ENCODE results near the gene TMEM131L. TPM values are rescaled to one million over a fixed set of nuclear protein-coding genes. Genes with fewer than 3 reads are reported as not detected.
A peak's percentile ranks its signal among the peaks of the same experiment; 100 is the strongest.

The TMEM131L gene
- polyA plus RNA-seq, 3 donors: 11.2 to 58.3 (median 26.0) TPM

GRCh38 chr4:153628796-153629315 is 162.7 kb downstream of the TMEM131L start:
- DNase-seq: no peak
- Histone ChIP-seq H3K4me2 (replicated peaks; ENCODE audit: extremely low read depth, low read length, poor library complexity, severe bottlenecking) (no peak overlapping the region), H4K20me1 (ENCODE audit: insufficient read depth, low read length) (peaks cover 51% of the 10 kb centered on the region), H3K4me1 (ENCODE audit: control insufficient read depth in 1 of 2, insufficient read depth in 2 of 2, low read length in 2 of 2) (no peaks in the 10 kb centered on the region), H3K9me3 (replicated peaks in 1 of 2; ENCODE audit: control insufficient read depth in 1 of 2, insufficient read depth in 1 of 2, low read length in 2 of 2) (no peaks in the 10 kb centered on the region), H3K36me3 (replicated peaks in 1 of 2; ENCODE audit: control insufficient read depth in 1 of 2, insufficient read depth in 2 of 2, low read length in 2 of 2) (peaks cover 96 to 98% of the 10 kb centered on the region in 2 donors), H3K27ac (ENCODE audit: low read depth in 1 of 2, low read length in 2 of 2) (no peak overlapping the region), H3K4me3 (replicated peaks in 1 of 3; ENCODE audit: low read depth in 2 of 3, low read length in 3 of 3) (no peak overlapping the region), H3K9ac (ENCODE audit: insufficient read depth, low read length, poor library complexity, severe bottlenecking) (no peak overlapping the region), H3K79me2 (ENCODE audit: insufficient read depth, low read length) (peaks cover 5% of the 10 kb centered on the region), H2AFZ (ENCODE audit: insufficient read depth, low read depth, low read length, poor library complexity, severe bottlenecking) (no peak overlapping the region), H3K27me3 (ENCODE audit: control insufficient read depth in 2 of 2, insufficient read depth in 2 of 2, low read length in 2 of 2) (no peaks in the 10 kb centered on the region)
- intact Hi-C loops (cut with micrococcal nuclease): no loop called here
- Mint-ChIP-seq H3K36me3 (peaks cover 91 to 100% of the 10 kb centered on the region in 2 donors), H3K27ac (peak overlapping the region in 1 of 7 donors; percentile 3), H3K27me3 (ENCODE audit: low read depth in 3 of 3) (no peaks in the 10 kb centered on the region), H3K4me1 (peaks cover under 1% of the 10 kb centered on the region), H3K4me3 (no peak overlapping the region), H3K9me3 (peaks cover 0 to 2% (median 0%) of the 10 kb centered on the region in 7 donors)
- 96% methylated on average over 5 of the region's 8 CpGs for WGBS (ENCODE audit: insufficient coverage)
- no peak for TF ChIP-seq CTCF (IDR thresholded peaks at IDR 0.05)

GRCh38 chr4:153629776-153630175 is 163.6 kb downstream of the TMEM131L start:
- Mint-ChIP-seq H3K4me3 (no peak overlapping the region), H3K27me3 (ENCODE audit: low read depth in 3 of 3) (no peaks in the 10 kb centered on the region), H3K9me3 (peaks cover 0 to 2% (median 0%) of the 10 kb centered on the region in 7 donors), H3K4me1 (peaks cover 4% of the 10 kb centered on the region), H3K36me3 (peaks cover 92 to 100% of the 10 kb centered on the region in 2 donors), H3K27ac (no peak overlapping the region)
- Histone ChIP-seq H3K79me2 (ENCODE audit: insufficient read depth, low read length) (no peaks in the 10 kb centered on the region), H3K4me3 (replicated peaks in 1 of 3; ENCODE audit: low read depth in 2 of 3, low read length in 3 of 3) (no peak overlapping the region), H3K9ac (ENCODE audit: insufficient read depth, low read length, poor library complexity, severe bottlenecking) (no peak overlapping the region), H3K27me3 (ENCODE audit: control insufficient read depth in 2 of 2, insufficient read depth in 2 of 2, low read length in 2 of 2) (no peaks in the 10 kb centered on the region), H3K9me3 (replicated peaks in 1 of 2; ENCODE audit: control insufficient read depth in 1 of 2, insufficient read depth in 1 of 2, low read length in 2 of 2) (no peaks in the 10 kb centered on the region), H3K4me2 (replicated peaks; ENCODE audit: extremely low read depth, low read length, poor library complexity, severe bottlenecking) (no peak overlapping the region), H3K36me3 (replicated peaks in 1 of 2; ENCODE audit: control insufficient read depth in 1 of 2, insufficient read depth in 2 of 2, low read length in 2 of 2) (peaks cover 96 to 100% of the 10 kb centered on the region in 2 donors), H3K27ac (ENCODE audit: low read depth in 1 of 2, low read length in 2 of 2) (no peak overlapping the region), H4K20me1 (ENCODE audit: insufficient read depth, low read length) (peaks cover 59% of the 10 kb centered on the region), H2AFZ (ENCODE audit: insufficient read depth, low read depth, low read length, poor library complexity, severe bottlenecking) (no peak overlapping the region), H3K4me1 (ENCODE audit: control insufficient read depth in 1 of 2, insufficient read depth in 2 of 2, low read length in 2 of 2) (peaks cover 4 to 7% of the 10 kb centered on the region in 2 donors)
- TF ChIP-seq CTCF (IDR thresholded peaks at IDR 0.05): no peak
- DNase-seq: no peak
- intact Hi-C loops (cut with micrococcal nuclease): loop anchor here in 1 of 2 donors (5.0 kb wide), 1 partner anchor 123 kb away; no protein-coding TSS in a partner anchor

All from CD14-positive monocyte (primary cell).